COLO829 (cell line): ENCODE results near the gene BZW2.

Experiments
- DNase-seq: peaks from one replicate; pipeline ENCODE4 v3.0.0; 2012; ENCODE audit warnings: low spot score

The BZW2 gene

GRCh38 chr7:16721541-16721940 lies 75.6 kb downstream of the BZW2 start:
- DNase-seq: no peak

DNA sequence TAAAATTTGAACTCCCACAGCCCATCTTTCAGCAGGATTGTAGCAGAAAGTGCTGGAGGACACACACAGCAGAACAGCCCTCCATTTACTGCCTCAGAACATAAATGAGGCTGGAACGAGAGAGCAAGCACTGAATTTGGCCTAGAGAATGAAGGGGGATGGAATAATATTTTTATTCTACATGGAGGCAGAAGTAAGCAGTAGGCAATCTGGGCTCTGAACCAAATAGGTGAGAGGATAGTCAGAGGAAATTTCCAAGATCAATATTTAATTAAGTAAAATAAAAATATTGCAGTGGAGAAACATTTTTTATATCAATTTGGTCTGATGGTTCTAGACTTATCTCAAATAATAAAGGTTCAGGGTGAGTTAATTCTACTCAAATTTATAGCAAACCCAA lies 78.4 kb downstream of the BZW2 start:
- DNase-seq: no peak

- no peak for DNase-seq
These were observed 80.2 kb downstream of the BZW2 start for GRCh38 chr7:16726189-16726588.

- no peak for DNase-seq
These were observed 81.8 kb downstream of the BZW2 start for GRCh38 chr7:16727736-16728135.

DNA sequence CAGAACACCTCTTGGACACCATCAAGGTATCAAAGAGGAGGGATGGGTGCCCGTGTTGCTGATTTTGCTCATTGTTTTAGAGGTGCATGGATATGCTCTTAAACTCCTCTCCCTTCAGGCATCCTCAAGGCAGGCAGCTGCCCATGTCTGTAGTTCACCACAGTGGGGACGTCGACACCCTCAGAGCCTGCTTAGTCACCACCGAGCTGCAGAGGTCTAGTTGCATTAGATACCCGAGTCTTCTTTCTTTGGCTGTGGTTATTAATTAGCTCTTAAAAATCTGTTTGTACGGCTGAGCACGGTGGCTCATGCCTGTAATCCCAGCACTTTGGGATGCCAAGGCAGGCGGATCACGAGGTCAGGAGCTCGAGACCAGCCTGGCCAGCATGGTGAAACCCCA lies 82.8 kb downstream of the BZW2 start:
- DNase-seq: no peak

GRCh38 chr7:16729541-16729940 lies 83.6 kb downstream of the BZW2 start:
- DNase-seq: no peak

- no peak for DNase-seq
These were observed 85.0 kb downstream of the BZW2 start for GRCh38 chr7:16730937-16731336.

GRCh38 chr7:16732828-16733227 lies 86.8 kb downstream of the BZW2 start:
- no peak for DNase-seq

DNA sequence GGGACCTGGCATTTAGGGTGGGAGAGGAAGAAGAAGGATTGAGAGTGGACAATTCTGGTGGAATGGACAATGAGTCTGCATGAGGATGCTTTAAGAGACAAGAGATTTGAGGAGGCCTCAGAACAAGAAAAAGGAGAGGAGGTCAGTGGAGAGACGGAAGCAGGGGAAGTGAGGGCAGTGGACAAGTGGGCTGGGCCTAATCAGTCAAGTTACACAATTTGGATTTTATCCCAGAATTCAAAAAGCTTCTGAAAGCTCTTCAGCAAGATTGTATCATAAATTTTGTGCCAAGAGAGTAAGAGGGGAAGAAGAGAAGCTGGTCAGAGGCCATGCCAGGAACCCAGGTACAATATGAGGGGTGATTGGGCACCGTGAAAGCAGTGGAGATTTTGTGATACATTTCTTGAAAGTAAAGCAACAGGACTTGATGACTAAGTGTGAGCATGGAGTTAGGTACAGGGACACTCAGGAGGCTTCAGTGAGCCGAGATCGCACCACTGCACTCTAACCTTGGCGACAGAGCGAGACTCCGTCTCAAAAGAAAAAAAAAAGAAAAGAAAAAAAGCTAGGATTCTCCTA lies 88.3 kb downstream of the BZW2 start:
- no peak for DNase-seq

DNA sequence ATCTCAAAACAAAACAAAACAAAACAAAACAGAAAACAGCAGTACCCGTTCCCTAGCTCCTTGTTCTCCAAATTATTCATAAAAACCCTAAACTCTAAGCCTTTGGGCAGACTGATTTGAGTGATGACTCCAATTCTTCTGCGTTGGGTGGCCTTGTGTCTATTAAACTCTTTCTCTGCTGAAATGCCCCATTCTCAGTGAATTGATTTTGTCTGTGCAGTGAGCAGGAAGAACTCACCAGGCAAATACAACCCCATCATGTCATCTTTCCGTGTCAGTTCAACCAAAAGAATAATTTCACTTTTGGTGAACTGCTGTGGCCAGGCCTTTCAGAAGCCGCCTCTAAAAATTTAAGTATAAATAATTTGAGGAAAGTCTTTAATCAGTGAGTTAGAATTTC lies 89.0 kb downstream of the BZW2 start:
- no peak for DNase-seq

- no peak for DNase-seq
These were observed 92.2 kb downstream of the BZW2 start for GRCh38 chr7:16738011-16738688.

DNA sequence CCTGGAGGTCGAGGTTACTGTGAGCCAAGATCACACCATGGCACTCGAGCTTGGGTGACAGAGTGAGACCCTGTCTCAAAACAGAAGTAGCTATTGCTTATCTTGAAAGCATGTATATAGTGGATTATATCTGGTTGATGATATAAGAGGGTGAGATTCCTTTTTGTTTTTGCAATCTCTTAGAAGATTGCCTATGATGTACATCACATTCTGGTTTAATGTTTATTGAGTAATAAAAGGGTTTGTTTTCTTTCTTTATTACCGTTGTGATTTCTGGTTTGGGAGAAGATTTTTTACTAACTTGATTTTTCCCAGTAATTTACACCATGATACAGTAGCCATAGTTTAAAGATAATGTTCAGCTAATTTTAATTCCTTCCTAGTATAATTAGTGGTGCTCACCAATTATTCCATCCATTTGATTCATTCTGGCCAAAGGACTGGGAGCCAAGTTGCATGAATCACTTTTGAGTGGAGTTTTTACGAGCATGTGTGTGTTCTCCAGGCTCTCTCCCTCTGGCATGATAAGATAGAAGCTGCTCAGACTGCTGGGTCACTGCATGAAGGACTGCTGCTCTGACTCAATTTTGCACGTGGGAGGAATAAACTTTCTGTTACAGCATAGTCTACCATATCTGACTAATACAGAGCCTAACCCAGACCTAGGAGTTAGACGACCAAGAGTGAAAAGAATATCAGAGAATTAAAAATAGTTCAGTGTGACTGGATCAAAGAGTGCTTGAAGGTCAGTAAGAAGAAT lies 94.1 kb downstream of the BZW2 start:
- DNase-seq: peak; percentile 96

GRCh38 chr7:16740623-16740953 lies 94.6 kb downstream of the BZW2 start:
- no peak for DNase-seq

GRCh38 chr7:16740996-16741395 lies 95.0 kb downstream of the BZW2 start:
- DNase-seq: no peak

DNA sequence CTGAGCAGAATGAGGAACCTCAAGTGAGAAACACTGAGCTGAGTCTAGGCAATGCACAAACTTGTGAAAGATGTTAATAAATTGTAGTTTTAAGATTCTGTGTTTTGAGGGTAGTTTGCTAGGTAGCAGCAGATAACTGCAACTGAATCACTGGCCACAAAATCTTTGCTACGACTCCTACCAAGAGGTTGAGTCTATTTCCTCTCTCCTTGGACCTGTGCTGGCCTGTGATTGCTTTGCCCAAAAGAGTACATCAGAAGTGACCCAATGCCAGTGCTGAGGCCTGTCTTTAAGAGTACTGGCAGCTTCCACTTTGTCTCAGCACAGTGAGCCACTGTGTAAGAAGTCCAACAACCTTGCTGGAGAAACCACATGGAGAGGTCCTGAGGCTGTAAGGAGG lies 95.7 kb downstream of the BZW2 start:
- no peak for DNase-seq

DNA sequence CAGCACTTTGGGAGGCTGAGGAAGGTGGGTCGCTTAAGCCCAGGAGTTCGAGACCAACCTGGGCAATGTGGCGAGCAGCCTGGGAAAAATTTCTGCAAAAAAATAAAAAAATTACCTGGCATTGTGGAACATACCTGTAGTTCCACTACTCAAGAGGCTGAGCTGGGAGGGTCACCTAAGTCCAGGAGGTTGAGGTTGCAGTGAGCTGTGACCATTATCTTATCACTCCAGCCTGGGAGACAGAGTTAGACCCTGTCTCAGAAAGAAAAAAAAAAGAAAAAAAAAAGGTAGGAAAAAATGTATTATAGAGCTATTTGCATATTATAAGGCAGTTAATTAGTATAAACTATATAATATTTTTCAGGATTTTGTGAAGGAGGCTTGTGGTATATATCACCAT lies 96.6 kb downstream of the BZW2 start:
- DNase-seq: no peak

DNA sequence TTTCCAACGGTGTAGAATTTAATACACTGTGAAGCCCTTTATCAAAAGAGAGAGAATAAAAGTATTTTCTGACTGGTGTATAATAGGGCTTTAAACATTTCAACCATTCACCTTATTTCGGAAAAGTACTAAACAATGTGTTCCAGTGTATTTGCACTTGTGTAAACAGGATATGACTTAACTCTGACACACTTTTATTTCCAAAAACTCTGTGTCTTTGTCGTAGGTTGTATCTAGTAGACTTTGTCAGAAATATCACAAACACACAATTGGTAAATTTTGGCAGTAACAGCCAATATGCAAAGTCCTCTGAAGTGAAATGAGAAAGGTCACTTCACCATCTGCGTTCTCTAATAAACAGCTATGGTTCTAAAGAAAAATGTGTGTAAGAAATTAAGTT lies 97.3 kb downstream of the BZW2 start:
- DNase-seq: peak; percentile 81

GRCh38 chr7:16744518-16745250 lies 98.7 kb downstream of the BZW2 start:
- no peak for DNase-seq

DNA sequence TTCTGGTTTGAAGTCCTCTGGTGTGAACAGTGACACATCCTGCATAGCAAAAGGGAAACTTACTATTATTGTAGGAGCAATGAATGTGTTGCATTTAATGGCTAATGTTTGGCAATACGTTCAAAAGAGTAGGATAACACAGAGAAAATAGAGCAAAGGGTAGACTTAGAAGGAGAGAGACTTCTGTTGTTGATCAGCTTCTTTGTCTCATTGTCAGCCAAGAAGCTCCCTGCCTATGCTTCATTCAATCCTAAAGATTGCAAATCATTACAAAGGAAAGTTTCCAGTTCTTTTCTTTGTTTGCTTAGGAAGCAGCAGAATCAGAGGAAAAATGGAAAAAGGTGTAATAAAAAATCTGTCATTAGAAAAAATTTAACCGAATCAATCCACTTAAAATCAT lies 99.7 kb downstream of the BZW2 start:
- DNase-seq: no peak

- DNase-seq: no peak
These were observed 101.1 kb downstream of the BZW2 start for GRCh38 chr7:16747102-16747501.

GRCh38 chr7:16753102-16753931 lies 107.3 kb downstream of the BZW2 start, which contains the start of gene TSPAN13:
TSS of gene TSPAN13 (plus strand) at chr7:16753755. CDS start at chr7:16753968, 213 bp downstream.
- DNase-seq: peak; percentile 78
